ENCODE measurements around the gene UMOD.
"Not testable (repeated sequence)": the region's sequence is repeated elsewhere in the genome, so short reads cannot be mapped to it uniquely, and the experiment has no call there.

The UMOD gene

DNA sequence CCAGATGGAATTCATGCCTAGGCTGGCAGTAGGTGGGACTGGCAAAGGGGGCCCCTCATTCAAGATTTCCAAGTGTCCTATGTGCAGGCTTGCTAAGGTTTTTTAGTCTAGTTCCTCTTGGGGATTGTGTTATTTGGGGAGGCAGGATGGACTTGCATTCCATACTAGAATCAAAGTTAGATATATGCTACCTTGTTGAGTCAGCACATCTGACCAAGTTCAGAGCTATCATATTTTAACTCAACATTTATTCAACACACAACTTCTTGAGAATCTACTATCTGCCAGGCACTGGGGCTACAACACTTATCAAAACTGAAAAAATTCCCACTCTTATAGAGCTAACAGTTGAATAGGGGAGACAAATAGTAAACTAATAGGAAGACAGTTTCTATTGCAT lies 31.9 kb downstream of the UMOD start:
- DNase-seq: no peak

GRCh38 chr16:20320178-20320577 lies 32.3 kb downstream of the UMOD start:
- DNase-seq: no peak

- no peak for DNase-seq
These were observed 33.1 kb downstream of the UMOD start for GRCh38 chr16:20319406-20319805.

DNA sequence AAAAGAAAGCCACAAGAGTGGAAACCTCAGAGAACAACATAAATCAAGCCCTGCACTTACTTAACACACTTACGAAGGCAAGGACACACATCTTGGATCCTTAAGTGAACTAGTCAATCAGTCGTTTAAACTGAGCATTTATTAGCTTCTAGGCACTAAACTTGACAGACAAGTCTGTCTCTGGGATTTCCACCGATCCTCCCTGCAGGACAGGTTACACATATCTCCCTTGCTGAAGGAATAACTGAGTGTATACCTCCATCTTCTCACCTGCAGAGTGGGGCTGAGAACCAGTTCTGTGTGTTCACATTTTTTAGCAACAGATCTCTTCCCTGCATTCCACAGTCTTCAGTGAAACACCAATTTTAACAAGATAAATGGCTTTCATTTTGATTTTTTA lies 34.1 kb downstream of the UMOD start:
- no peak for DNase-seq

- DNase-seq: no peak
These were observed 34.5 kb downstream of the UMOD start for GRCh38 chr16:20318006-20318405.

GRCh38 chr16:20317117-20317516 lies 35.4 kb downstream of the UMOD start:
- DNase-seq: no peak

- no peak for DNase-seq
These were observed 35.8 kb downstream of the UMOD start for GRCh38 chr16:20316715-20317114.

DNA sequence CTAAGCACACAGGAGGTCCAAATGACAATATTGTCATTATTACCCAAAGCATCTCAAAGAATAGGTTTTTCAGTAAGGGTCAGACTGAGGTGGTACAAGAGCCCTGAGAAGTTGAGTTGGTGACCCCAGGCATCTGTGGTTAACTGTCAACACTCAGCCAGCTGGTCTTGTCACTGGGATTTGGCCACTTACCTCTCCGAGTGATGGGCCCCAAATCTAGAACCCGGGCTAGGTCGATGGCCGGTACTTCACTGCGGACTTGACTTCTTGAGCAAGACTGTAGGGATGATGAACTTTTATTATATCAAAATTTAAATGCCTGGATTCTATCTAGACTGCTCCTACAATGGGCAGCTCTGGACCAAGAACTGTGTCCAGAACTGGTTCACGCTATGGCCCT lies 36.8 kb downstream of the UMOD start:
- no peak for DNase-seq

DNA sequence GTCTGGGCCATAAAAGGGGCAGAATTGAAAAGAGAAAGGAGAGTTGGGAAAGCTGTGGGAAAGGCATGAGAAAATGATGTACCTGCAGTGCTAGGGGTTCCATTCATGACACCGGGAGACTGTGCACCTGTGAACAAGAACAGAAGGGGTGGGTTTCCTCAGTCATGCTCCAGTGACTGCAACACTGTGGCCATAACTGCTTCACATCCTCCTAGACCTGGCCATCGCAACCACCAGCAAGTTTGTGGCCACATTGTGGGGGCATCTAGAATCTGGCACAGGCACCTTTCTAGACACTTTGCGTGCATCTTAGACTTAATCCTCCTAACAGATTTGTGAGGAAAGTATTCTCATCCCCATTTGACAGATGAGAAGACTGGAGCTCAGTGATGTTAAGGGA lies 37.9 kb downstream of the UMOD start:
- no peak for DNase-seq

- no peak for DNase-seq
These were observed 38.8 kb downstream of the UMOD start for GRCh38 chr16:20313741-20314140.

GRCh38 chr16:20312536-20313095 lies 39.9 kb downstream of the UMOD start:
- not testable (repeated sequence) for DNase-seq

DNA sequence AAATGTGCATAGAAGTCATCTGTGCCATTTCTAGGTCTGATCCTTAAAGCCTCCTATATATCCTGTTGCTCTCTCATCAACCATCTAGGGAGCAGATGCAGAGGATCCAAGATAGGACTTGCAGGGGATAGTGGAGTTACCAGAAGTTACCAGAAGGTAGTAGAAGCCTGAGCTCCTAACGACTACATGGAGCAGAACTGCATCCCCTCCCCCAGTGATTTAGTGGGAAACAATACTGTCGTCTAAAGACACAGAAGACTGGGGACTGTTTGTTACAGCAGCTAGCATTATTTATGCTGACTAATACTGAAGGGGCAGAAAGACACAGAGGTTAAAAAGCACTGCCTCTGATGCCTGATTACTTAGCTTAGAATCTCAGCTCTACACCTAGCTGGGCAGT lies 41.0 kb downstream of the UMOD start:
- no peak for DNase-seq

- no peak for DNase-seq
These were observed 41.8 kb downstream of the UMOD start for GRCh38 chr16:20310421-20311395.

- DNase-seq: no peak
These were observed 42.7 kb downstream of the UMOD start for GRCh38 chr16:20309786-20310185.

DNA sequence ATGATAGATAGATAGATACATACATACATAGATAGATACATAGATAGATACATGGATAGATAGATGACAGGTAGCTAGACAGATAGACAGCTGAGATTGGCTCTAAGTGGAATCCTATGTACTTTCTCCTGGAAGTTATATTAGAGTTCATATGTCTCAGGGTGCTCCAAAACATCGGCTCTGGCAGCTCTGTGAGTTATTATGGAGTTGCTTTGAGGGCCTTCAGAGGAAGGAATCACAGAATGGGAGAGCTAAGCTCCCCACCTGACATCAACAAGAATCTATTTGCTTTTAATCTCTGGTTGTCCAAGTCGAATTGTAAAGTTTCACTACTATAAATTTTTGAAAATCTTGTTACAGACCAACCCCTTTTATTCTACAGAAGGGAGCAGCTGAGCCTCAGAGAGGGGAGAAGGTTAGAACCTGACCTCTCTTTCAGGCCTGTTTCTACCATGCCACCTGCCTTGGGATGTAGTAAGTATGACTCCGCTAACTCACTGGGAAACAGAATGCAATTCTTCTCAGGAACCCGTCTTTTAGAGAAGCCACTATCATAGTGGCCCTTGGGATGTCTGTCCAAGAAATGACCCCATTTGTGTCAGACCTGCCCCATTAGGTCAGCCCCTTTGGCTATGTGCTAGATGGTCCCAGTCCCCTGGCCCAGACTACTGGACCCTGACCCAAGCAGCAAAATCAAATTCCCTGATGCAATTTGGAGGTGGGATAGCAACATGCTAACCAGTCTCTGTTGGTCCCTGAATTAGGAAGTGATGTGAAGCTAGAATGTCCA lies 43.5 kb downstream of the UMOD start:
- DNase-seq: no peak

GRCh38 chr16:20308266-20308665 lies 44.2 kb downstream of the UMOD start:
- no peak for DNase-seq

DNA sequence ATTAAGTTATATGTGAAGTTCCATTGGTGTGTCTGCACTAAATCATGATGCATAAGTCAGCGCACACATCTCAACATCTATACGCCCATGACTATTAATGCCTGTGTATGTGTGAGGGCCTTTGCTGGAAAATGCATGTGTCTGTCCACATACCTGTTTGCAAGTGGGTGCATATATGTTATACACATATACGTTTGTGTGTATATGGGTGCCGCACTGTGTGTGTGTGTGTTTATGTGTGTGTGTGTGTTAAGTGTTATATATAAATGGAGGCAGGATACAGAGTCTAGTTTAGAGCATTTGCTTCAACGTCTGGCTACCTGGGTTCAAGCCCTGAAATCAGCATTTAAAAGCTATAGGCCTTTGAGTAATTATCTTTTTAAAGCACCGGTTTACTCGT lies 44.7 kb downstream of the UMOD start:
- DNase-seq: no peak

DNA sequence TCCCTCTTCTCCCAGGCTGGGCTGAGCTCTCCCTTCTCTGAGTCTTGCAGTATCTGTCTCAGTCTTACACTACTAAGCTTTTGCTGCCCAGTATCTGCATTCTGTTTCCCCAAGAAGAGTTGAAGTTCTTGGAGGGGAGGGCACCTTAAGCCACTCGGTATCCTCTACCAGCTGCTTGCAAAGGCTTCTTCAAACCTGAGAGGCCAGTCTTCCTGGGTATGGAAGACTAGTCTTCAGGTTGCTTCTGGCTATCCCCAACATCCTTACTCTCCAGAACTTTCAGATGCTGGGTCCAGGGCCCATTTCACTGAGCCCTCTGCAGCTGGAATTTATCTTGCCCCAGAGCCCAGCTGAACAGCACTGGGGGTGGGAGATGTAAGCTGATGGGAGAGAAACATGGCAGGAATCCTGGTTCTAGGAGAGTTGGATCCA lies 45.3 kb downstream of the UMOD start:
- DNase-seq: no peak

GRCh38 chr16:20306401-20306800 lies 46.1 kb downstream of the UMOD start:
- DNase-seq: no peak

DNA sequence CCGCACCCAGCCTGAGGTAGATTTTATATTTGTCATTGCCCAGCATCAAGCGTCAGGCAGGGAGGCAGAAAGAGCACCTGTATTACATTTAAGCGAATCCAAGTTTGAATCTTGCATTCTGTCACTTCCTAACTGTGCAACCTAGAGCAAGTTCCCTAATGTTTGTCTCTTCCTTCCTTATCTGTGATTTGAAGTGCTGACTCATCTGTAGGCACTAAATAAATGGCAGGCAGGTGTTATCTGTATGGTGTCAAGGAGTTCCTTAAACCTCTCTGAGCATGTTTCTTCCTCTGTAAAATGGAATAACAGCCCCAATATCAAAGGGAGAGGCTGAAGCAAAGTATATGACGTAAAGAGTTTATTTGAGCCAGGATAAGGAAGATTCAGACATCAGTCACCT lies 49.5 kb downstream of the UMOD start:
- no peak for DNase-seq

DNA sequence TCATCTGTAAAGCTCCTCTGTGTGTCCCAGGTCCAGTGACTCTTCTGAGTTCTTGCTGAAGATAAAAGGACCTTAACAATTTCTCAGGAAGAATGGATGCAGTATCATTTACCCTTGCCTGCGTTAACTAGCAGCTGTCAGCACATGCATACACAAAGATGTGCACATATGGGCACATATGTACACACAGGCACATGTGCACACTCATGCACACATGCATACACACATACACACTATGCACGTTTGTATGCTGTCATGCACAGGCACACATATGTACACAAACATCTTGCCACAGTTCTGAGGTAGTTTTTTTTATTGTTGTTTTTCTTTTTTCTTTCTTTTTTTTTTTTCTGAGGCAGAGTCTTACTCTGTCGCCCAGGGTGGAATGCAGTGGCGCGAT lies 50.1 kb downstream of the UMOD start:
- no peak for DNase-seq

DNA sequence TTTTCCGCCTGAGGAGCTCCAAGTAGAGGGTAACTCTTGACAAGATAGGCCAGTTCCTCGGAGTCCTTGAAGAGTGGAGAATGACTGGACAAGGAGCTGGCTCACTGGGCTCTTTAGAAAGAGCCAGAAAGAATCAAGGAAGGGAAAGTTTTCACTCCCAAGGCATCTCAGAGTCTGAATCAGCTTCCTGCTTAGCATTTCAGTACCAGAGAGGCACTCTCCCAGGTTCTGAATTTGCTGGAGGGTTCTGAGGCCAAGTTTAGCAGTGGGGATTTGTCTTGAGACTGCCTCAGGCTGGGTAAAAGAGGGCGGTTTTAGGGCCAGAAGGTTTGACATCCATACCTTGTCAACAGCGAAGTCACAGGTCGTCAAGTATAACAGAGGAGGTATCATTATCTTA lies 50.7 kb downstream of the UMOD start:
- no peak for DNase-seq

DNA sequence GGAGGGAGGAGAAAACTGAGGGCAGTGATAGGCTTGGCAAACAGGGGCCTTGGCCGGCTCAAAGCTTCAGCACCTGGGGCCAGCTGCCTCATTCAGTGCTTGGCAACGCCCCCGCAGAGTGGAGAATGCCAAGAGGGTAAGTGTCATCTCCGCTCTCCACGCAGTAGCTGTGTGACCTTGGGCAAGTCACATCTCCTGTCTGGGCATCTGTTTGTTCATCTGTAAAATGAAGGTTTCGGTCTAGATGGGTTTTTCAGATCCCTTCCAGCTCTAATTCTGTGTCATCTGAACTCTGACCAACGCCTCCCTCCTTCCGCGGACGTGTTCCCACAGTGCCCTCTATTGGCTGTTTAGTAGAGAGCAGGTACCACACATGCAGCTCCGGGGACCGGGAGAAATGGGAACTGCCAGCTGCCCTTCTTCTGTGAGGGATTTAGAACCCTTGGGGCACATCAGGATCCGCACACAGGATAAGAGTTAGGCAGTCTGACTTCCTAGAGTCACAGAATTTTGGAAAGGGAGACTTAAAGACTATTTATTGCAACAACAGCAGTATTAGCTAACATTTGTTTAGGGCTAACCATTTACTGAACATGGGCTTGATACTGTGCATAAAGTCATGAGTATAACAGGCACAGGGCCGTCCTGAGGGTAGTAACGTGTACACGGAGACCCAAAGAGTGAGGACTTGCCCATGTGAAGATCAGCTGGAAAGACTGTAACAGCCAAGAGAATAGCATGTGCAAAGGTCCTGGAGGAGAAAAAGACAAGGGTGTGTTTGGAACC lies 52.0 kb downstream of the UMOD start:
- no peak for DNase-seq
